Hepatocyte (in vitro differentiated cells): ENCODE results near the gene HGD. TPM values are rescaled to one million over a fixed set of nuclear protein-coding genes. Genes with fewer than 3 reads are reported as not detected.

Experiments used
- DNase-seq: peaks from one replicate; pipeline ENCODE4 v3.0.0-alpha.2; 2016; ENCODE audit warnings: low spot score
- H2AFZ ChIP-seq: fragments of 200-600 bp; sonication (generic); 2 replicates; pipeline ENCODE4 v1.6.0; 2016; ENCODE audit warnings: antibody characterized with exemption, mild to moderate bottlenecking
- H3K27ac ChIP-seq: fragments of 200-600 bp; sonication (generic); 2 replicates; pipeline ENCODE4 v1.5.1; 2016; ENCODE audit warnings: mild to moderate bottlenecking
- H3K27me3 ChIP-seq: fragments of 200-600 bp; sonication (generic); 2 replicates; pipeline ENCODE4 v1.6.1; 2016
- H3K36me3 ChIP-seq: fragments of 200-600 bp; sonication (generic); replicated peaks from 2 replicates; pipeline ENCODE4 v1.5.1; 2016; ENCODE audit warnings: low read depth; ENCODE audit not compliant: insufficient read depth
- H3K4me1 ChIP-seq: fragments of 200-600 bp; sonication (generic); 2 replicates; pipeline ENCODE4 v1.5.1; 2016; ENCODE audit warnings: mild to moderate bottlenecking, moderate library complexity; ENCODE audit not compliant: insufficient read depth
- H3K4me2 ChIP-seq: fragments of 200-600 bp; sonication (generic); 2 replicates; pipeline ENCODE4 v1.6.0; 2016
- H3K4me3 ChIP-seq: fragments of 200-600 bp; sonication (generic); 2 replicates; pipeline ENCODE4 v1.5.1; 2016; ENCODE audit warnings: mild to moderate bottlenecking
- H3K79me2 ChIP-seq: fragments of 200-600 bp; sonication (generic); 2 replicates; pipeline ENCODE4 v1.6.0; 2017; ENCODE audit warnings: mild to moderate bottlenecking
- H3K9me2 ChIP-seq: fragments of 200-600 bp; sonication (generic); replicated peaks from 2 replicates; pipeline ENCODE4 v1.6.0; 2017; ENCODE audit warnings: mild to moderate bottlenecking; ENCODE audit not compliant: insufficient read depth
- H3K9me3 ChIP-seq: fragments of 200-600 bp; sonication (generic); 2 replicates; pipeline ENCODE4 v1.5.1; 2016; ENCODE audit warnings: low read depth, mild to moderate bottlenecking
- H4K20me1 ChIP-seq: fragments of 200-600 bp; sonication (generic); 2 replicates; pipeline ENCODE4 v1.6.0; 2016; ENCODE audit warnings: mild to moderate bottlenecking; ENCODE audit not compliant: insufficient read depth, poor library complexity, severe bottlenecking
- EZH2 ChIP-seq: fragments of 200-600 bp; sonication (generic); IDR thresholded peaks from 2 replicates; pipeline ENCODE4 v1.6.1; 2016; ENCODE audit warnings: antibody characterized with exemption, mild to moderate bottlenecking, borderline replicate concordance
- EZH2phosphoT487 ChIP-seq: fragments of 200-600 bp; sonication (generic); IDR thresholded peaks from one replicate; pipeline ENCODE4 v1.6.1; 2018; ENCODE audit warnings: antibody characterized with exemption, mild to moderate bottlenecking, low read depth, moderate library complexity; ENCODE audit not compliant: unreplicated experiment, severe bottlenecking
- whole genome bisulfite sequencing: methylation state at CpG from one replicate; pipeline ENCODE4 v1.1.6; 2016; ENCODE audit warnings: low lambda C conversion rate; ENCODE audit errors: missing lambda C conversion rate; 5-methylcytosine and 5-hydroxymethylcytosine counted together
- polyA plus RNA-seq: library from polyadenylated mRNA; unstranded; fragments of >200 nt; fragmentation: Nextera tagmentation; extraction: Ambion mirVana; gene quantifications from 2 replicates; pipeline ENCODE4 v1.2.1, GENCODE V29; 2016
- total RNA-seq: library from RNA; depleted of rRNA; stranded (reverse); fragments of >200 nt; gene quantifications from 2 replicates; pipeline ENCODE4 v1.2.3, GENCODE V29; 2014
- TF ChIP-seq, protein P1 (sequence below): fragments of 200-600 bp; sonication (generic); IDR thresholded peaks from 2 replicates; pipeline ENCODE4 v1.5.1; 2016; ENCODE audit warnings: antibody characterized with exemption, mild to moderate bottlenecking; ENCODE audit not compliant: poor library complexity

HGD gene
- total and polyA plus RNA-seq, 2 experiments from 2014 or later, result 63.6 to 64.6 TPM

GRCh38 chr3:120646771-120647432 is 35.1 kb downstream of the HGD start:
- Histone ChIP-seq H3K4me2 (no peak overlapping the region), H3K4me3 (no peak overlapping the region), H3K79me2 (no peaks in the 10 kb centered on the region), H3K27ac (no peak overlapping the region), H2AFZ (no peak overlapping the region), H3K9me3 (no peaks in the 10 kb centered on the region), H3K9me2 (no peaks in the 10 kb centered on the region), H3K36me3 (no peaks in the 10 kb centered on the region), H4K20me1 (no peaks in the 10 kb centered on the region), H3K27me3 (no peaks in the 10 kb centered on the region), H3K4me1 (no peaks in the 10 kb centered on the region)
- no peak for DNase-seq
- WGBS, result 78% methylated on average over 5 of the region's 5 CpGs
- TF ChIP-seq EZH2phosphoT487 (no peak), EZH2 (no peak)
- TF ChIP-seq, protein P1, sequence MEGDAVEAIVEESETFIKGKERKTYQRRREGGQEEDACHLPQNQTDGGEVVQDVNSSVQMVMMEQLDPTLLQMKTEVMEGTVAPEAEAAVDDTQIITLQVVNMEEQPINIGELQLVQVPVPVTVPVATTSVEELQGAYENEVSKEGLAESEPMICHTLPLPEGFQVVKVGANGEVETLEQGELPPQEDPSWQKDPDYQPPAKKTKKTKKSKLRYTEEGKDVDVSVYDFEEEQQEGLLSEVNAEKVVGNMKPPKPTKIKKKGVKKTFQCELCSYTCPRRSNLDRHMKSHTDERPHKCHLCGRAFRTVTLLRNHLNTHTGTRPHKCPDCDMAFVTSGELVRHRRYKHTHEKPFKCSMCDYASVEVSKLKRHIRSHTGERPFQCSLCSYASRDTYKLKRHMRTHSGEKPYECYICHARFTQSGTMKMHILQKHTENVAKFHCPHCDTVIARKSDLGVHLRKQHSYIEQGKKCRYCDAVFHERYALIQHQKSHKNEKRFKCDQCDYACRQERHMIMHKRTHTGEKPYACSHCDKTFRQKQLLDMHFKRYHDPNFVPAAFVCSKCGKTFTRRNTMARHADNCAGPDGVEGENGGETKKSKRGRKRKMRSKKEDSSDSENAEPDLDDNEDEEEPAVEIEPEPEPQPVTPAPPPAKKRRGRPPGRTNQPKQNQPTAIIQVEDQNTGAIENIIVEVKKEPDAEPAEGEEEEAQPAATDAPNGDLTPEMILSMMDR, result no peak

GRCh38 chr3:120645083-120645845 is 36.8 kb downstream of the HGD start:
- Histone ChIP-seq H3K4me3 (no peak overlapping the region), H2AFZ (no peak overlapping the region), H3K36me3 (no peaks in the 10 kb centered on the region), H3K4me2 (no peak overlapping the region), H3K27ac (no peak overlapping the region), H4K20me1 (no peaks in the 10 kb centered on the region), H3K27me3 (no peaks in the 10 kb centered on the region), H3K79me2 (no peaks in the 10 kb centered on the region), H3K4me1 (no peaks in the 10 kb centered on the region), H3K9me2 (no peaks in the 10 kb centered on the region), H3K9me3 (no peaks in the 10 kb centered on the region)
- no peak for DNase-seq
- TF ChIP-seq EZH2phosphoT487, result no peak
- no peak for TF ChIP-seq EZH2
- TF ChIP-seq, protein P1, result no peak
- 71% methylated on average over 5 of the region's 5 CpGs for WGBS

- TF ChIP-seq, protein P1, result no peak
- no peak for TF ChIP-seq EZH2phosphoT487
- no peak for TF ChIP-seq EZH2
- Histone ChIP-seq H3K27ac (no peak overlapping the region), H2AFZ (no peak overlapping the region)
These were observed 39.6 kb downstream of the HGD start for GRCh38 chr3:120642368-120642948.

More at GRCh38 chr3:120642368-120642948, 39.6 kb downstream of the HGD start:
- Histone ChIP-seq H3K79me2 (no peaks in the 10 kb centered on the region), H4K20me1 (no peaks in the 10 kb centered on the region), H3K4me3 (no peak overlapping the region), H3K9me2 (no peaks in the 10 kb centered on the region), H3K4me2 (no peak overlapping the region), H3K36me3 (no peaks in the 10 kb centered on the region), H3K9me3 (no peaks in the 10 kb centered on the region), H3K27me3 (no peaks in the 10 kb centered on the region), H3K4me1 (no peaks in the 10 kb centered on the region)
- no peak for DNase-seq
- WGBS, result 90% methylated on average over 4 of the region's 4 CpGs
